HG02938 (cell line): ENCODE results near the gene ZNF664.

Experiments
- ATAC-seq: cut with Tn5 transposase; IDR thresholded peaks from one replicate; pipeline ENCODE4 v1.9.1; 2021; ENCODE audit warnings: mild to moderate bottlenecking, moderate library complexity; ENCODE audit not compliant: unreplicated experiment

ZNF664 gene

DNA sequence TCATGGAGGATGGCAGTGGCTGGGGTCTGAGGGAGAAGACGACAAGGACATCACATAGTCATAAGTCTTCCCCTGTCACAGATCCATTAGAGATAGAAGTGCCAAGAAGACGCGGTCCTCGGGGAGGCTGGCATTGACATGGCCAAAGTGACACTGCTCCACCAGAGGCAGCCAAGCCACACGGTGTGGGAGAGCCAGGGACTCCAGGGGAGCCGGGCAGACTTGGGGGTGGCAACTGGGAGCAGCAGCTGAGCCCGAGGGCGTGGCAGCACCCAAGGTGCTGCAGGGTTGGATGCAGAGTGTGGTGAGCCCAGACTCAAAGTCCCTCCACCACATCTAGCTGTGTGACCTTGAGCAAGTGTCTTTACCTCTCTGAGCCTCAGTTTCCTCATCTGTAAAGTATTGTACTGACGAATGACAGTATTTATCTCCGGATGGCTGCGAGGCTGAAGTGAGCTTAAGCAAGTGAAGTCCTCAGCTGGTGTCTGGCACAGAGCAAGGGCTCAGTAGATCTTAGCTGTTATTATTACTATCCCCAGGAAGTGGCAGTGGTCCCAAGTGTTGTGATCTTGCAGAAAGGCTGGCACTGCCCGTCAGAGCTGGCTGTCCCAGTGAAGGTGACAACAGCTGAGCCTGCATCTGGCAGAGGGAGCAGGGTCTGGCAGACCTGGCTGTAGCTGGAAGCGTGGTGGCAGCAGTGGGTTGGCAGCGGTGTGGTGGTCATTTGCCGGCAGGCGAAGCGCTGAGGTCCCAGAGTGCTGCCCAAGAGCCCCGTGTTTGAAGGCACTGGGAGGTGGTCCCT lies 54.9 kb downstream of the ZNF664 start:
- ATAC-seq = no peak

DNA sequence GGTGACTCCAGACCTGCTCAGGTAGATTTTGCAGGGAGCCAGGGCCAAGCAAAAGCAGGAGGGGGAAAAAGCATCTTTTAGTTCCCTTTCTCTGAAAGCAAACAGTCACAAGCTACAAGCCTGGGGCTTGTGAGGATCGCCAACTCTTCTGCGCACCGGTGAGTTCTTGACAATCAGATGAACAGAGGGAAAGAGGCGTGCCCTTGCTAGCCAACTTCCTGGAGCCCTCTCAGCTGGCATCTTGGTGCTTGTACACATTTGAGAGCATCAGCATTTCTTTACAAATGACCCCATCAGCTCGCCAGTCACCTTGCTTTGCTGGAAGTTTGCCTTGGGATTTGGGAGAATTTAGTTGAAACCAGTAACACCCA lies 55.5 kb downstream of the ZNF664 start:
- ATAC-seq = no peak

GRCh38 chr12:124030008-124030407 lies 57.0 kb downstream of the ZNF664 start:
- no peak for ATAC-seq

GRCh38 chr12:124030510-124030909 lies 57.5 kb downstream of the ZNF664 start:
- no peak for ATAC-seq

DNA sequence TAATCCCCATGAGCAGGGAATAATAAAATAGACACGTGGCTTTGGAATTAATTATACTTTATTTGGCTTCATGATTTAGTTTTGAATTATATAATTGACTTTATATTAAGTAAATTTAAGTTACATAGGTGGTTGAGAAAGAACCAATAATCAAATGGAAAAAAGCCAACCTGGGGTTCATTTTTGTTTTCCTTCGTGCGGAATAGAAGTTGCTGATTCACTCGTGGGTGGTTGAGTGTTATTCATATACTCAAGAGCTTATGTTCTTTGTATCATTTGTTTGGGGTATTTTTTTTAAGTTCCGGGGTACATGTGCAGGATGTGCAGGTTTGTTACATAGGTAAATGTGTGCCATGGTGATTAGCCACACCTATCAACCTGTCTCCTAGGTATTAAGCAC lies 58.0 kb downstream of the ZNF664 start:
- no peak for ATAC-seq

GRCh38 chr12:124032265-124032886 lies 59.4 kb downstream of the ZNF664 start:
- no peak for ATAC-seq

GRCh38 chr12:124033859-124034258 lies 60.8 kb downstream of the ZNF664 start:
- ATAC-seq = no peak

GRCh38 chr12:124034297-124034696 lies 61.3 kb downstream of the ZNF664 start:
- ATAC-seq = no peak

DNA sequence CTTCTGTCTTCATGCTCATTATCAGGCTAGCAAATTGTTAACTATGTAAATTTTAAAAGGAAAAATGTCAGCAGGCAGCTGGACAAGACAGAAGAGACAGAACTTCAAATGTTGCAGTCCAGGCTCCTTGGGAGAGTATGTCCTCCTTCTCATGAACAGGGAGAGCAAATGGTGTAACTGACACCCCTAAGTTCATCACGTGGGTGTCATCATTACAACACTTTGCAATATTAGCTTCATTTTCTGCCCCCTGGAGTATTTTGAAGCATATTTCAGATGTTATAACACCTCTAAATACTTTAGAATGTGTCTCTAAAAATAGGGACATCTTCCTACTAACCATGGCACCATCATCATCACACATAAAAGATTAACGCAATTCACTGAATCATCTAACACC lies 62.1 kb downstream of the ZNF664 start:
- ATAC-seq = no peak

GRCh38 chr12:124036171-124036598 lies 63.2 kb downstream of the ZNF664 start:
- no peak for ATAC-seq

- ATAC-seq = no peak
Measured at GRCh38 chr12:124036657-124037109, 63.7 kb downstream of the ZNF664 start.

DNA sequence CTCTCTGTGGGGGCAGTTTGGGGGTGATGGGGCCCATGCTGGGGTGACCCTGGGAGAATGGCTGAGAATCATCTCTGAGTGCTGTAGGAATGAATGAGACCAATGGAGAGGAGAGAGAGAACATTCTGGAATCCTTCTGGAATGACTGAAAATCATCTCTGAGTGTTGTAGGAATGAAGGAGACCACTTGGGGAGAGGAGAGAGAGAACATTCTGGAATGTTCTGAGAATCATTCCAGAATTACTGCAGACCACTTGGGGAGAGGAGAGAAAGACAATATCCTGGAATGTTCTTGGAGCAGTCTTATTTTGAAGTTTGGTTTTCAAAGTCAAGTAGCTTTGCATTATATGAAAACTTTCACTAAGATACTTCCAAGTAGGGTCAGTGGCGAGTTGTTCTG lies 64.3 kb downstream of the ZNF664 start:
- no peak for ATAC-seq

DNA sequence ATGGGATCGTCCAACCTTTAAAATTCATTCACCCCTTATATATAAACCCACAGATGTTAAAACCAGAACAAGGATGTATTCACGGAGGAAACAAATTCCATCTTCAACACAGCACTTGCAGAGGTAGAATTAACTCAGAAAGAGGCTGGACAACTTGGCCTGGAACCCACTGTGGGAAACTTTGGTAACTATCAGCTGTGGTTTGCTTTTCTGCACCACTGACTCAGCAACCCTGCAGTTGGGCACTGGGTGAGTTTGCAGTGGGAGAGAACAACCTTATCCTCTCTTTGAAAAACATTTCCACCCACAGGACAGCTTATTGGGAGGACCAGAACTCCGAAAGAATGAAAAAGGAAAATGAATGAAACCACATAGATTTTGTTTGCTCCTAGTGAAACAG lies 66.3 kb downstream of the ZNF664 start:
- no peak for ATAC-seq

GRCh38 chr12:124040291-124040690 lies 67.3 kb downstream of the ZNF664 start:
- no peak for ATAC-seq

GRCh38 chr12:124040737-124041136 lies 67.7 kb downstream of the ZNF664 start:
- no peak for ATAC-seq

DNA sequence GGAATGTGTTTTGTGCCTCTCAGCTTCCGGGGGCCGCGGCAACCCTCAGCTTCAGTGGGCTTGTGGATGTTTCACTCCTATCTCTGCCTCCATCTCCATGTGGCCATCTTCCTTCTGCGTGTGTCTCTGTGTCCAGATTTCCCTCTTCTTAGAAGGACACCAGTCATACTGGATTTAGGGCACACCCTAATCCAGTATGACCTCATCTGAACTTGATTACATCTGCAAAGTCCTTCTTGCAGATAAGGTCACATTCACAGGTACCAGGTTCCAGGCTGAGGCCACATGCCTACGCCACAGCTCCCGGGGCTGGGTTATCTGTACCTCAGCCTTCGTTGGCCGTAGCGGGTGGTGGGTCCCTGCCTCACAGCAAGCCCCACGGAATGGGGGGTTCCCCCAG lies 68.9 kb downstream of the ZNF664 start:
- ATAC-seq = no peak

GRCh38 chr12:124044021-124044420 lies 71.0 kb downstream of the ZNF664 start:
- ATAC-seq = no peak

DNA sequence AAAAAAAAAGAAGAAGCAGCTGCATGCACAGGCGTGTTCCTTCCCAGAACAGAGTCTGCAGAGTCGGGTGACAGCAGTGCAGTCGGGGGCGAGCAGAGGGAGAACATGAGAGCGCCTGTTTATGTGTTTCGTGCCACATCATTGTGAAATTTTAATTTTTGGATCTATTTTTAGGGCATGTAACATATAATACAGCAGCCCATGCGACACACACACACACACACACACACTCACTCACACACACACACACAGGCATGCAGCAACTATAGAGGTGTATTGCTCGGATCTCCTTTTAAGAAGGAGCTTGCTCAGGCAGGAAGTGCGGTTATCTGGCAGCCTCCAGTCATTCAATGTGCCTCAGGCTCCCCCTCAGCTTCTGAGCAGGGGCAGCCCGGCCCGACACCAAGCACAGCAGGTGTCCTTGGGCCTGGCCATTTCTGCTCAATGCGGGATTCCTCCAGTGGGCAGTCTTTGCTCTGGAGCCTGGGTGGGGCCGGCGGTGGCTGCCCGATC lies 71.8 kb downstream of the ZNF664 start:
- no peak for ATAC-seq

GRCh38 chr12:124045671-124046455 lies 72.8 kb downstream of the ZNF664 start:
- no peak for ATAC-seq

GRCh38 chr12:124046456-124046740 lies 73.4 kb downstream of the ZNF664 start:
- no peak for ATAC-seq

- ATAC-seq = no peak
Measured at GRCh38 chr12:124047045-124047566, 74.1 kb downstream of the ZNF664 start.
